ENCODE results near the gene CLCN3. TPM values are rescaled to one million over a fixed set of nuclear protein-coding genes. Genes with fewer than 3 reads are reported as not detected.

Gene CLCN3
- total and polyA plus RNA-seq, 2 experiments from 2014 or later, result 10.9 to 22.9 TPM

- Mint-ChIP-seq H3K27ac (no peak overlapping the region), H3K36me3 (ENCODE audit: low read depth) (no peaks in the 10 kb centered on the region; the same call in 2 of the 3 replicates), H3K4me1 (peaks cover 16% of the 10 kb centered on the region; the same call in 2 of the 3 replicates), H3K9me3 (no peaks in the 10 kb centered on the region; the same call in 2 of the 3 replicates), H3K4me3 (no peak overlapping the region), H3K27me3 (ENCODE audit: insufficient read depth, low read depth, poor library complexity) (no peaks in the 10 kb centered on the region)
- Histone ChIP-seq H3K4me3 (no peak overlapping the region), H3K27me3 (ENCODE audit: insufficient read depth) (no peaks in the 10 kb centered on the region), H3K9me2 (ENCODE audit: insufficient read depth) (no peaks in the 10 kb centered on the region), H3K4me1 (ENCODE audit: insufficient read depth) (peaks cover 11% of the 10 kb centered on the region), H3F3A (replicated peaks; ENCODE audit: low read depth) (no peaks in the 10 kb centered on the region), H3K4me2 (no peak overlapping the region), H3K79me2 (replicated peaks; ENCODE audit: insufficient read depth) (peaks cover 47% of the 10 kb centered on the region), H4K20me1 (replicated peaks; ENCODE audit: insufficient read depth) (no peaks in the 10 kb centered on the region), H3K36me3 (ENCODE audit: insufficient read depth) (no peaks in the 10 kb centered on the region), H3K27ac (ENCODE audit: low read depth) (no peak overlapping the region), H2AFZ (no peak overlapping the region)
- no peak for ATAC-seq
- no peak for DNase-seq (ENCODE audit: low spot score)
- TF ChIP-seq, protein P1, sequence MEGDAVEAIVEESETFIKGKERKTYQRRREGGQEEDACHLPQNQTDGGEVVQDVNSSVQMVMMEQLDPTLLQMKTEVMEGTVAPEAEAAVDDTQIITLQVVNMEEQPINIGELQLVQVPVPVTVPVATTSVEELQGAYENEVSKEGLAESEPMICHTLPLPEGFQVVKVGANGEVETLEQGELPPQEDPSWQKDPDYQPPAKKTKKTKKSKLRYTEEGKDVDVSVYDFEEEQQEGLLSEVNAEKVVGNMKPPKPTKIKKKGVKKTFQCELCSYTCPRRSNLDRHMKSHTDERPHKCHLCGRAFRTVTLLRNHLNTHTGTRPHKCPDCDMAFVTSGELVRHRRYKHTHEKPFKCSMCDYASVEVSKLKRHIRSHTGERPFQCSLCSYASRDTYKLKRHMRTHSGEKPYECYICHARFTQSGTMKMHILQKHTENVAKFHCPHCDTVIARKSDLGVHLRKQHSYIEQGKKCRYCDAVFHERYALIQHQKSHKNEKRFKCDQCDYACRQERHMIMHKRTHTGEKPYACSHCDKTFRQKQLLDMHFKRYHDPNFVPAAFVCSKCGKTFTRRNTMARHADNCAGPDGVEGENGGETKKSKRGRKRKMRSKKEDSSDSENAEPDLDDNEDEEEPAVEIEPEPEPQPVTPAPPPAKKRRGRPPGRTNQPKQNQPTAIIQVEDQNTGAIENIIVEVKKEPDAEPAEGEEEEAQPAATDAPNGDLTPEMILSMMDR (conservative IDR thresholded peaks at IDR 0.05; ENCODE audit: low read depth in 2 of 2), result no peak
- no peak for TF ChIP-seq CREB1 (CRISPR knock-in tag; IDR thresholded peaks at IDR 0.05; ENCODE audit: low read depth)
- TF ChIP-seq ZNF331 (CRISPR knock-in tag; IDR thresholded peaks at IDR 0.05; ENCODE audit: low read depth), result no peak
- TF ChIP-seq NANOG (IDR thresholded peaks at IDR 0.05; ENCODE audit: borderline replicate concordance), result no peak
- no peak for TF ChIP-seq ZNF114 (CRISPR knock-in tag; IDR thresholded peaks at IDR 0.05)
- TF ChIP-seq, protein P2, sequence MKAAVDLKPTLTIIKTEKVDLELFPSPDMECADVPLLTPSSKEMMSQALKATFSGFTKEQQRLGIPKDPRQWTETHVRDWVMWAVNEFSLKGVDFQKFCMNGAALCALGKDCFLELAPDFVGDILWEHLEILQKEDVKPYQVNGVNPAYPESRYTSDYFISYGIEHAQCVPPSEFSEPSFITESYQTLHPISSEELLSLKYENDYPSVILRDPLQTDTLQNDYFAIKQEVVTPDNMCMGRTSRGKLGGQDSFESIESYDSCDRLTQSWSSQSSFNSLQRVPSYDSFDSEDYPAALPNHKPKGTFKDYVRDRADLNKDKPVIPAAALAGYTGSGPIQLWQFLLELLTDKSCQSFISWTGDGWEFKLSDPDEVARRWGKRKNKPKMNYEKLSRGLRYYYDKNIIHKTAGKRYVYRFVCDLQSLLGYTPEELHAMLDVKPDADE (IDR thresholded peaks at IDR 0.05), result no peak
- TF ChIP-seq EZH2phosphoT487 (IDR thresholded peaks at IDR 0.05; ENCODE audit: unreplicated experiment), result no peak
- TF ChIP-seq, protein P3, sequence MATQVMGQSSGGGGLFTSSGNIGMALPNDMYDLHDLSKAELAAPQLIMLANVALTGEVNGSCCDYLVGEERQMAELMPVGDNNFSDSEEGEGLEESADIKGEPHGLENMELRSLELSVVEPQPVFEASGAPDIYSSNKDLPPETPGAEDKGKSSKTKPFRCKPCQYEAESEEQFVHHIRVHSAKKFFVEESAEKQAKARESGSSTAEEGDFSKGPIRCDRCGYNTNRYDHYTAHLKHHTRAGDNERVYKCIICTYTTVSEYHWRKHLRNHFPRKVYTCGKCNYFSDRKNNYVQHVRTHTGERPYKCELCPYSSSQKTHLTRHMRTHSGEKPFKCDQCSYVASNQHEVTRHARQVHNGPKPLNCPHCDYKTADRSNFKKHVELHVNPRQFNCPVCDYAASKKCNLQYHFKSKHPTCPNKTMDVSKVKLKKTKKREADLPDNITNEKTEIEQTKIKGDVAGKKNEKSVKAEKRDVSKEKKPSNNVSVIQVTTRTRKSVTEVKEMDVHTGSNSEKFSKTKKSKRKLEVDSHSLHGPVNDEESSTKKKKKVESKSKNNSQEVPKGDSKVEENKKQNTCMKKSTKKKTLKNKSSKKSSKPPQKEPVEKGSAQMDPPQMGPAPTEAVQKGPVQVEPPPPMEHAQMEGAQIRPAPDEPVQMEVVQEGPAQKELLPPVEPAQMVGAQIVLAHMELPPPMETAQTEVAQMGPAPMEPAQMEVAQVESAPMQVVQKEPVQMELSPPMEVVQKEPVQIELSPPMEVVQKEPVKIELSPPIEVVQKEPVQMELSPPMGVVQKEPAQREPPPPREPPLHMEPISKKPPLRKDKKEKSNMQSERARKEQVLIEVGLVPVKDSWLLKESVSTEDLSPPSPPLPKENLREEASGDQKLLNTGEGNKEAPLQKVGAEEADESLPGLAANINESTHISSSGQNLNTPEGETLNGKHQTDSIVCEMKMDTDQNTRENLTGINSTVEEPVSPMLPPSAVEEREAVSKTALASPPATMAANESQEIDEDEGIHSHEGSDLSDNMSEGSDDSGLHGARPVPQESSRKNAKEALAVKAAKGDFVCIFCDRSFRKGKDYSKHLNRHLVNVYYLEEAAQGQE (IDR thresholded peaks at IDR 0.05; ENCODE audit: unreplicated experiment), result no peak
- no peak for TF ChIP-seq JUNB (IDR thresholded peaks at IDR 0.05; ENCODE audit: unreplicated experiment)
- no peak for TF ChIP-seq EZH2 (IDR thresholded peaks at IDR 0.05; ENCODE audit: low read depth, unreplicated experiment)
Measured at GRCh38 chr4:169655401-169655800, 35.0 kb downstream of the CLCN3 start.

All from GM23338 (cell line).